Activated CD4-positive, alpha-beta T cell treated with anti-CD3 and anti-CD28 coated beads, Interleukin-10, Interleukin-2, amounts not matched to agents 100 ng/mL and 50 ng/mL, durations not matched to agents 16 hours and 8 hours (primary cell): ENCODE measurements around the gene FRMD5.

ENCODE experiments used
- DNase-seq: peaks from one replicate; pipeline ENCODE4 v3.0.0-alpha.2; 2020

FRMD5 gene

GRCh38 chr15:43966646-43967045, 228.4 kb downstream of the FRMD5 start:
- no peak for DNase-seq

- DNase-seq: no peak
Measured at GRCh38 chr15:43958861-43959330, 236.2 kb downstream of the FRMD5 start.

- no peak for DNase-seq
Measured at GRCh38 chr15:43957724-43958123, 237.3 kb downstream of the FRMD5 start.

- no peak for DNase-seq
Measured at GRCh38 chr15:43955140-43955539, 239.9 kb downstream of the FRMD5 start.

GRCh38 chr15:43954181-43954621, 240.9 kb downstream of the FRMD5 start:
- DNase-seq: peak; percentile 49

GRCh38 chr15:43953402-43953801, 241.7 kb downstream of the FRMD5 start:
- DNase-seq: no peak

GRCh38 chr15:43950531-43950930, 244.5 kb downstream of the FRMD5 start:
- no peak for DNase-seq

GRCh38 chr15:43948691-43949325, 246.3 kb downstream of the FRMD5 start:
- peak; percentile 35 for DNase-seq

GRCh38 chr15:43943511-43943910, 251.6 kb downstream of the FRMD5 start:
- no peak for DNase-seq

GRCh38 chr15:43942194-43942593, 252.9 kb downstream of the FRMD5 start:
- DNase-seq: no peak

GRCh38 chr15:43941555-43941954, 253.5 kb downstream of the FRMD5 start:
- no peak for DNase-seq

GRCh38 chr15:43941071-43941470, 254.0 kb downstream of the FRMD5 start:
- DNase-seq: no peak

- peak; percentile 11 for DNase-seq
Measured at GRCh38 chr15:43939070-43939469, 256.0 kb downstream of the FRMD5 start.

- no peak for DNase-seq
Measured at GRCh38 chr15:43934480-43934879, 260.6 kb downstream of the FRMD5 start.

- DNase-seq: no peak
Measured at GRCh38 chr15:43932907-43933306, 262.2 kb downstream of the FRMD5 start.

GRCh38 chr15:43931790-43932435, 263.2 kb downstream of the FRMD5 start:
- DNase-seq: no peak

GRCh38 chr15:43931119-43931518, 264.0 kb downstream of the FRMD5 start:
- DNase-seq: no peak

GRCh38 chr15:43930556-43930955, 264.5 kb downstream of the FRMD5 start:
- no peak for DNase-seq

- no peak for DNase-seq
Measured at GRCh38 chr15:43930079-43930478, 265.0 kb downstream of the FRMD5 start.

GRCh38 chr15:43928152-43928551, 266.9 kb downstream of the FRMD5 start:
- DNase-seq: no peak

- DNase-seq: no peak
Measured at GRCh38 chr15:43927203-43927602, 267.9 kb downstream of the FRMD5 start.

GRCh38 chr15:43923553-43923952, 271.5 kb downstream of the FRMD5 start:
- DNase-seq: no peak

GRCh38 chr15:43922021-43922420, 273.1 kb downstream of the FRMD5 start:
- DNase-seq: no peak

- DNase-seq: no peak
Measured at GRCh38 chr15:43920815-43921214, 274.3 kb downstream of the FRMD5 start.

GRCh38 chr15:43920254-43920600, 274.8 kb downstream of the FRMD5 start:
- DNase-seq: no peak
